ENCODE results near the gene SMARCAL1.

DNA sequence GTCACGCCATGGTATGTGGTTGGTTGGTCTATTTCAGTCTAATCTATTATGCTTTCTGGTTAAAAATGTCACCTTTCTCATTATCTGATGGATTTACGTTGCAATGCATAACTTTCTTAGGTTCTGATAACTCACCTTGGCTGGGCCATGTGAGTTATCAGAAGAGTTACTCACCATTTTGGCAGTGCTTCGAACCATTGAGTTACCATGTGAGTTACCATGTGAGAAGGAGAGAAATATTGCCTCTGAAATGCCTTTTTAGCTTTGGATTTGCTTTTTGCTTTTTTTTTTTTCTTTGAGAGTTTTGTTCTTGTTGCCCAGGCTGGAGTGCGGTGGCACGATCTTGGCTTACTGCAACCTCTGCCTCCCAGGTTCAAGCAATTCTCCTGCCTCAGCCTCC, 1.6 kb downstream of the SMARCAL1 start:
- TF ChIP-seq, protein P1, sequence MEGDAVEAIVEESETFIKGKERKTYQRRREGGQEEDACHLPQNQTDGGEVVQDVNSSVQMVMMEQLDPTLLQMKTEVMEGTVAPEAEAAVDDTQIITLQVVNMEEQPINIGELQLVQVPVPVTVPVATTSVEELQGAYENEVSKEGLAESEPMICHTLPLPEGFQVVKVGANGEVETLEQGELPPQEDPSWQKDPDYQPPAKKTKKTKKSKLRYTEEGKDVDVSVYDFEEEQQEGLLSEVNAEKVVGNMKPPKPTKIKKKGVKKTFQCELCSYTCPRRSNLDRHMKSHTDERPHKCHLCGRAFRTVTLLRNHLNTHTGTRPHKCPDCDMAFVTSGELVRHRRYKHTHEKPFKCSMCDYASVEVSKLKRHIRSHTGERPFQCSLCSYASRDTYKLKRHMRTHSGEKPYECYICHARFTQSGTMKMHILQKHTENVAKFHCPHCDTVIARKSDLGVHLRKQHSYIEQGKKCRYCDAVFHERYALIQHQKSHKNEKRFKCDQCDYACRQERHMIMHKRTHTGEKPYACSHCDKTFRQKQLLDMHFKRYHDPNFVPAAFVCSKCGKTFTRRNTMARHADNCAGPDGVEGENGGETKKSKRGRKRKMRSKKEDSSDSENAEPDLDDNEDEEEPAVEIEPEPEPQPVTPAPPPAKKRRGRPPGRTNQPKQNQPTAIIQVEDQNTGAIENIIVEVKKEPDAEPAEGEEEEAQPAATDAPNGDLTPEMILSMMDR (IDR thresholded peaks at IDR 0.05): no peak
- no peak for TF ChIP-seq SIN3A (IDR thresholded peaks at IDR 0.05; ENCODE audit: borderline replicate concordance, insufficient read depth, low read depth, low read length)
